ENCODE data around the gene DTD1. TPM values are rescaled to one million over a fixed set of nuclear protein-coding genes. Genes with fewer than 3 reads are reported as not detected.

Gene DTD1
- total RNA-seq, 4 donors from 2014 or later: 6.0 to 18.8 (median 10.2) TPM

- Histone ChIP-seq H3K4me1 (no peaks in the 10 kb centered on the region), H3K27me3 (no peaks in the 10 kb centered on the region), H3K4me3 (no peak overlapping the region), H3K9me3 (no peaks in the 10 kb centered on the region), H3K27ac (no peak overlapping the region), H3K36me3 (no peaks in the 10 kb centered on the region)
- no peak for TF ChIP-seq CTCF (IDR thresholded peaks at IDR 0.05)
- TF ChIP-seq POLR2A (IDR thresholded peaks at IDR 0.05): no peak
- DNase-seq: no peak
Measured at GRCh38 chr20:18650224-18650623, 62.4 kb downstream of the DTD1 start.

GRCh38 chr20:18653736-18654447, 66.0 kb downstream of the DTD1 start:
- DNase-seq: no peak
- Histone ChIP-seq H3K4me3 (no peak overlapping the region), H3K27me3 (no peaks in the 10 kb centered on the region), H3K27ac (no peak overlapping the region), H3K36me3 (no peaks in the 10 kb centered on the region), H3K9me3 (no peaks in the 10 kb centered on the region), H3K4me1 (no peaks in the 10 kb centered on the region)
- TF ChIP-seq CTCF (IDR thresholded peaks at IDR 0.05) (no peak), POLR2A (IDR thresholded peaks at IDR 0.05) (no peak)

DNA sequence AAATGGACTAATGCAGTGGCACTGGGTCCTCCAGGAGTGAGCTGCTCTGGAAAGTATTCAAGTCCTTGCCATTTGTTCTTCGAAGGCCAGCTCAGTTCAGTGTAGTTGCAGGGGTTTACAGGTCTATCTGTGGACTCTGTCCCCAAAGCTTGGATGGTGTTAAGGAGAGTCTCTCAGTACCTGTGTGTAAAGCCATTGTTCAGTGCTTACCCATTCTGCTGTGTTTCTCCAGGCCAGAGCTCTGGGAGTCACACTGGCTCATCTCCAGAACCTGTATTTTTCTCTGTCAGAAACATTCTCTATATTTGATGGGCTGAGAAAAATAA, 66.6 kb downstream of the DTD1 start:
- TF ChIP-seq CTCF (IDR thresholded peaks at IDR 0.05) (no peak), POLR2A (IDR thresholded peaks at IDR 0.05) (no peak)
- no peak overlapping the region for H3K4me3 ChIP-seq
- no peak overlapping the region for H3K27ac ChIP-seq

DNA sequence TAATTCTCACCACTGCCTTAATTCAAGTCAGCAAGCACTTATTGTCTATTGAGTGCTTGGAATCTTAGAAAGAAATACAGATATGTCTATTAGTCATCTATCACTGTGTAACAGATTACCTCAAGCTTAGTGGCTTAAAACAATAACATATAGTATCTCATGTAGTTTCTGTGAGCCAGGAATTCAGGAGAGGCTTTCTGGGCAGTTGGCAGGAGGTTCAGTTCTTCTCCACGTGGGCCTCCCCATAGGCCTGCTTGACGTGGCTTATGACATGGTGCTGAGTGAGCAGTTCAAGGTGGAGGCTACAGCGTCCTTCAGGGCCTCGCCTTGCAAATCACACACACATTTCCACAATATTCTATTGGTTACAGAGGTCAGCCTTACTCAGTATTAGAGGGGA, 69.7 kb downstream of the DTD1 start:
- no peak for DNase-seq

More for the DNA sequence above, 66.6 kb downstream of the DTD1 start:
- no peak for DNase-seq
- Histone ChIP-seq H3K9me3 (no peaks in the 10 kb centered on the region), H3K4me1 (no peaks in the 10 kb centered on the region), H3K36me3 (no peaks in the 10 kb centered on the region), H3K27me3 (no peaks in the 10 kb centered on the region)

DNA sequence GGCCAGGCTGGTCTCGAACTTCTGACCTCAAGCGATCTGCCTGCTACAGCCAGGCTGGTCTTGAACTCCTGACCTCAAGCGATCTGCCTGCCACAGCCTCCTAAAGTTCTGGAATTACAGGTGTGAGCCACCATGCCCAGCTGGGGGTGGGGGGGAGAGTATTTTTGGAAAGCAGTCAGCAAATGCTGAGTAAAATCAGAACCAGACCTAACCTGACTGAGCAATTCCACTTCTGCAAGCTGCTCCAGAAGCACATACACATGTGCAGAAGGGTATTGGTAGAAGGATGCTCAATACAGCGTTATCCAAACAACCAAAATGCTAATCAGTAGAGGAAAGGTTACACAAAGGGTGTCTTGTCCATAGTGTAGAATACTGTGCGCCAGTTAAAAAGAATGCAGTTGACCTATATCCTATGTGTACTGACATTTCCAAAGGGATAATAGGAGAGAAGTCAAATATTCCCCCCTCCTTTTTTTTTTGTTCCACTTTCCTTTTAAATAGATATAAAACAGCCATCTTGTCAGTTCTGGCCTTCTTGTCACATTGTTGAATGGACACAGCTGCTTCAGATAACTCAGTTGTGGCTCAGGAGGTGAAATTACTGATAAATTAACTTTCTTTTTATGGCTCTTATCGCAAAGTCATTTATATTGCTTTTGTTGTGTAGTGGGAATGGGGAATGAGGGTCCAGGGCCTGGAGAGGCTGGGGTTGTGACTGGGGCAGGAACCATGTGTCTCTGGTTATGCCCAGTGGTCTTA, 74.6 kb downstream of the DTD1 start:
- no peak for DNase-seq
- H3K4me3 ChIP-seq: no peak overlapping the region
- no peaks in the 10 kb centered on the region for H3K27me3 ChIP-seq
- no peak for TF ChIP-seq CTCF (IDR thresholded peaks at IDR 0.05)
- TF ChIP-seq POLR2A (IDR thresholded peaks at IDR 0.05): no peak
- H3K9me3 ChIP-seq: no peaks in the 10 kb centered on the region
- no peak overlapping the region for H3K27ac ChIP-seq
- H3K4me1 ChIP-seq: no peaks in the 10 kb centered on the region
- H3K36me3 ChIP-seq: no peaks in the 10 kb centered on the region

More for the DNA sequence above, 69.7 kb downstream of the DTD1 start:
- no peaks in the 10 kb centered on the region for H3K36me3 ChIP-seq
- H3K4me1 ChIP-seq: no peaks in the 10 kb centered on the region
- TF ChIP-seq CTCF (IDR thresholded peaks at IDR 0.05): no peak
- TF ChIP-seq POLR2A (IDR thresholded peaks at IDR 0.05): no peak
- no peak overlapping the region for H3K27ac ChIP-seq
- no peak overlapping the region for H3K4me3 ChIP-seq
- no peaks in the 10 kb centered on the region for H3K9me3 ChIP-seq
- H3K27me3 ChIP-seq: no peaks in the 10 kb centered on the region
